Spleen (tissue), 11 donors: ENCODE data around the gene S100A6. TPM values are rescaled to one million over a fixed set of nuclear protein-coding genes. Genes with fewer than 3 reads are reported as not detected.

Source experiments
- DNase-seq: peaks from one replicate; pipeline ENCODE4 v3.0.0-alpha.2; 2020
- H3K27ac ChIP-seq, 8 donors: fragments of 200-600 bp; sonication (generic) in 7 of 8; 1 replicate in 4 of 8; 2 replicates in 4 of 8; pipeline versions ENCODE4 v1.5.0 to v1.8.0; 2016 to 2021; ENCODE audit warnings: inconsistent platforms in 4 of 8, mild to moderate bottlenecking in 4 of 8, moderate library complexity in 1 of 8
- H3K27me3 ChIP-seq, 7 donors: fragments of 200-600 bp; sonication (generic) in 6 of 7; replicated peaks in 1 of 7; 1 replicate in 4 of 7; 2 replicates in 3 of 7; pipeline versions ENCODE4 v1.5.0 to v1.8.0; 2016 to 2021; ENCODE audit warnings: inconsistent platforms in 3 of 7, mild to moderate bottlenecking in 1 of 7
- H3K36me3 ChIP-seq, 6 donors: fragments of 200-600 bp; sonication (generic) in 5 of 6; 1 replicate in 4 of 6; 2 replicates in 2 of 6; pipeline versions ENCODE4 v1.5.0 to v1.8.0; 2016 to 2021; ENCODE audit warnings: inconsistent platforms in 2 of 6
- H3K4me1 ChIP-seq, 6 donors: fragments of 200-600 bp; sonication (generic) in 5 of 6; 1 replicate in 3 of 6; 2 replicates in 3 of 6; pipeline versions ENCODE4 v1.5.0 to v1.8.0; 2016 to 2021; ENCODE audit warnings: inconsistent platforms in 3 of 6
- H3K4me3 ChIP-seq, 8 donors: fragments of 200-600 bp; sonication (generic) in 7 of 8; 1 replicate in 4 of 8; 2 replicates in 4 of 8; pipeline versions ENCODE4 v1.5.0 to v1.8.0; 2016 to 2021; ENCODE audit warnings: inconsistent platforms in 4 of 8, mild to moderate bottlenecking in 4 of 8, moderate library complexity in 2 of 8
- H3K9me3 ChIP-seq, 8 donors: fragments of 200-600 bp; sonication (generic) in 7 of 8; 1 replicate in 4 of 8; 2 replicates in 4 of 8; pipeline versions ENCODE4 v1.5.0 to v1.8.0; 2016 to 2021; ENCODE audit warnings: inconsistent platforms in 4 of 8
- POLR2A ChIP-seq, 3 donors: fragments of 450-650 bp; IDR thresholded peaks; one replicate each; pipeline ENCODE4 v1.5.1; 2017; ENCODE audit warnings: antibody characterized with exemption in 3 of 3, mild to moderate bottlenecking in 1 of 3
- POLR2AphosphoS5 ChIP-seq, 3 donors: sonication (generic); formaldehyde crosslinking; IDR thresholded peaks; one replicate each; pipeline ENCODE4 v1.5.1; 2017; ENCODE audit warnings: antibody characterized with exemption in 3 of 3
- WGBS, 5 donors: extraction: QIAGEN DNeasy Blood & Tissue Kit in 3 of 5; methylation state at CpG; one replicate each; pipeline versions ENCODE4 v1.1.5 to v1.1.7; 2013 to 2018; 5-methylcytosine and 5-hydroxymethylcytosine counted together
- intact Hi-C: fragments of 100-400 bp; cut with DNase I; formaldehyde crosslinking; loops from one replicate; pipeline ENCODE4 v1.15.0; 2023; ENCODE audit warnings: low total_unique reads
- polyA plus RNA-seq, 3 donors: library from polyadenylated mRNA; stranded (reverse); fragments of 200-250 nt; gene quantifications; one replicate each; pipeline ENCODE4 v1.2.1, GENCODE V29; 2013
- total RNA-seq, 7 donors: library from RNA; depleted of rRNA in 3 of 7; stranded (reverse); fragments of >200 nt in 3 of 7; fragmentation: NEBNext Ultra II Directional in 4 of 7; extraction: Animal tissue kit (Norgen Biotek cat#: 25700) in 4 of 7; gene quantifications; one replicate each; pipeline versions ENCODE4 v1.1.0 to v1.2.1, GENCODE V29; 2016 to 2021
- TF ChIP-seq, protein P1 (sequence below), 11 experiments: fragments of 200-600 bp in 7 of 11; fragments of 450-650 bp in 4 of 11; sonication (generic) in 4 of 11; IDR thresholded peaks in 8 of 11; conservative IDR thresholded peaks in 3 of 11; 1 replicate in 7 of 11; 2 replicates in 4 of 11; pipeline versions ENCODE4 v1.4.0 to v1.8.0; 2016 to 2021; ENCODE audit warnings: antibody characterized with exemption in 11 of 11, inconsistent platforms in 4 of 11, mild to moderate bottlenecking in 1 of 11
- donor health status: healthy with polysubstance abuse.
- donor health status: DM: no; HTN: no; CAD: no; lungs with moderate emphysema.
- donor health status: DM: no; HTN: no; CAD: no.
- donor health status: Bipolar disorder and iron deficiency.
- donor health status: healthy.
- donor health status: DM: no; HTN: no; CAD: no.
- donor health status: DM: yes; HTN: yes; CAD: no.

The S100A6 gene
- total and polyA plus RNA-seq, 10 donors, result 121 to 779 (median 226) TPM

DNA sequence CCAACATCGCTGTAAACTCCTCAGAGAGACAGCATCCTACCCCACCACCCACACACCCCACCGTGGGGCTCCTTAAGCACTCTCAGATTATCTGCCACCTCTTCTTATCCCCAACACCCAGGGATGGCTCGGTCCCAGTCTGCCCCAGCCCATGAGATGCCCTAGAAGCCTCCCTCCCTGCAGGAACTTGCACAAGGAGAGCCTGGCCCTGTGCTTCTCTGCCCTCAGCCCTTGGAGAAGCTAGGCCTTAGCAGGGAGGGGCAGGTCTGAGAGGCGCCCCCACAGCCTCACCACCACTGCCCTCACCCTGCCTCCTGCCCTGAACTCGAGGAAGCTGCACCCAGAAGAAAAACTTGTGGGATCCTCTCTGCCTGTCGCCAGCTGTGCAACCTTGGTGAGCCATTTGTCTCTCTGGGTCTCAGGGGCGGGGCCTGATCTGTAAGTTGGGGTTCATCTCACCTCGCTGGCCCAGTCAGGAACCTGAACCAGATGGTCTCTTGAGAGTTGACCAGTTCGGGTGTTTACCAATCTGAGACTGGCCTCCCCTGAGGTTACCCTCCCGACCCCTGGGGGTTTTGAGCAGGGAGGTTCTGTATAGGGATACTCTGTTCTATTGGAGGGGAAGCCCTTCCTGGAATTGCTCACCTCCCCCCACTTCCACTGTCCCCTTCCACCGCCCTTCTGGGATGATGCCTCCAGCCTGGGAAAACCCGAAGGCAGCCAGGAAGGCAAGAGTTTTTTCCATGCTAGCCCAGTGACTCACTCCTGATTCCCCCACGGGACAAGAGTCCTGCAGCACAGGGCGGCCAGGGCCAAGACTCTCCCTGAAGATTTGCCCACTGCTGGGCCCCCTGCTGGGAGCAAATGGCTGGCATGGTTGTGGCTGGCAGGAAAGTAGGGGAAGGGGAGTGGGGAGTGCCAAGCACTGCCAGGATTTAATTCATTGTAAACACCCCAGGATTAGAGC lies 13.2 kb upstream of the S100A6 start, which contains the start of gene S100A3:
Gene S100A3 (minus strand): TSS at position 537 of the 967 bp plus-strand sequence. CDS start 773 bp downstream, outside the sequence.
- H3K36me3 ChIP-seq, result peaks cover 0 to 8% (median 0%) of the 10 kb centered on the region in 6 donors
- TF ChIP-seq POLR2A (IDR thresholded peaks at IDR 0.05) (no peak), POLR2AphosphoS5 (IDR thresholded peaks at IDR 0.05) (no peak)
- TF ChIP-seq, protein P1, sequence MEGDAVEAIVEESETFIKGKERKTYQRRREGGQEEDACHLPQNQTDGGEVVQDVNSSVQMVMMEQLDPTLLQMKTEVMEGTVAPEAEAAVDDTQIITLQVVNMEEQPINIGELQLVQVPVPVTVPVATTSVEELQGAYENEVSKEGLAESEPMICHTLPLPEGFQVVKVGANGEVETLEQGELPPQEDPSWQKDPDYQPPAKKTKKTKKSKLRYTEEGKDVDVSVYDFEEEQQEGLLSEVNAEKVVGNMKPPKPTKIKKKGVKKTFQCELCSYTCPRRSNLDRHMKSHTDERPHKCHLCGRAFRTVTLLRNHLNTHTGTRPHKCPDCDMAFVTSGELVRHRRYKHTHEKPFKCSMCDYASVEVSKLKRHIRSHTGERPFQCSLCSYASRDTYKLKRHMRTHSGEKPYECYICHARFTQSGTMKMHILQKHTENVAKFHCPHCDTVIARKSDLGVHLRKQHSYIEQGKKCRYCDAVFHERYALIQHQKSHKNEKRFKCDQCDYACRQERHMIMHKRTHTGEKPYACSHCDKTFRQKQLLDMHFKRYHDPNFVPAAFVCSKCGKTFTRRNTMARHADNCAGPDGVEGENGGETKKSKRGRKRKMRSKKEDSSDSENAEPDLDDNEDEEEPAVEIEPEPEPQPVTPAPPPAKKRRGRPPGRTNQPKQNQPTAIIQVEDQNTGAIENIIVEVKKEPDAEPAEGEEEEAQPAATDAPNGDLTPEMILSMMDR (IDR thresholded peaks at IDR 0.05 in 8 of 11, conservative IDR thresholded peaks at IDR 0.05 in 3 of 11), result no peak
- WGBS, 5 donors, result 67 to 79% (median 72%) methylated on average over 12 to 14 of the region's 14 CpGs
- no peak within 1 kb of the TSS for H3K4me3 ChIP-seq
- peak; percentile 61 for DNase-seq
- H3K4me1 ChIP-seq, result peaks cover 18 to 88% (median 53%) of the 10 kb centered on the region in 6 donors
- no peaks in the 10 kb centered on the region for H3K27me3 ChIP-seq
- H3K27ac ChIP-seq, result peak within 1 kb of the TSS in 3 of 8 donors; percentile 14 to 50 (median 36)
- H3K9me3 ChIP-seq, result no peaks in the 10 kb centered on the region
- intact Hi-C loops, result no loop called here

DNA sequence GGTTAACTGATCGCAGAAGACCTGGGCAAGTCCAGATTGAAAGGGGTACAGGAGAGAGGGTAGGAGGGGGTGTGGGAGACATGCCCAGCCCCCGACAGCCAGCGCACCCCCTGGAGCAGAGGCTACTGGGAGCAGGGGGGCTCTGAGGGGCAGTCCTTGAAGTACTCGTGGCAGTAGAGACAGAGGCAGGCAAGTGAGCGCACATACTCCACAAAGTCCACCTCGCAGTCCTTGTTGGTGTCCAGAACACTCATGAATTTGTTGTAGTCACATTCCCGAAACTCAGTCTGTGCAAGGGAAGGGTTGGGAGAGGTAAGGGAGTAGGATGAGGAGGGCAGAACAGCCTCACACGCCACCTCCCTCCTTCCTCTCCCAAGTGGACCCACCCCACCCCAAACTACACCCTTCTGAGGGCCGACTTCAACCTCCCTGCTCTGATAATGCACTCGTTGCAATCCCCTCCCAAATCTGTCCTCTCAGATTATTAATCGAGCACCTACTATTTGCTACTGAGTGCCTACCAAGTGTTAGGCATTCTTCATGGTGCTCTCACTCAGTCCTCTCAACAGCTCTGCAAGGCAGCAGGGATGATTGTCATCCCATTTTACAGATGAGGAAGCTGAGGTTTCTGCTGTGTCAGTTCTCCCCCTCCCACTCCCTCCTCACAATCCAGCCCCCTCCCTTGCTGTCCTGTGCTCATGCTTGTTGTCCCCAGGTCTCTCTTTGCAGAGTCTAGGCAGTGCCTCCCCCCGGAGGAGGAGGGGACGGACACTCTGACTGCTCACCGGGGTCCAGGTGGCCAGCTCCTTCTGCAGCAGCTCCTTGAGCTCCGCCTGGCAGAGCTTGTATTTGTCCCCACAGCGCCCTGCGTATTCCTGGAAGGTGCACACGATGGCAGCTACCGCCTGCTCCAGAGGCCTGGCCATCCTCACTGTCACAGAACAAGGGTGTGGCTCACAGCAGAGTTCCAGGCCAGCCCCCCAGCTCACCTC lies 12.1 kb upstream of the S100A6 start:
- WGBS, 5 donors, result 91 to 97% (median 93%) methylated on average over 16 to 19 of the region's 19 CpGs
- TF ChIP-seq, protein P1 (IDR thresholded peaks at IDR 0.05 in 8 of 11, conservative IDR thresholded peaks at IDR 0.05 in 3 of 11), result no peak
- no peak for TF ChIP-seq POLR2AphosphoS5 (IDR thresholded peaks at IDR 0.05)
- TF ChIP-seq POLR2A (IDR thresholded peaks at IDR 0.05), result no peak
- H3K27ac ChIP-seq, result peak overlapping the region in 1 of 8 donors; percentile 93
- H3K27me3 ChIP-seq, result no peaks in the 10 kb centered on the region
- H3K4me1 ChIP-seq, result peaks cover 18 to 88% (median 61%) of the 10 kb centered on the region in 6 donors
- H3K4me3 ChIP-seq, result no peak overlapping the region
- H3K36me3 ChIP-seq, result peaks cover 0 to 20% (median 0%) of the 10 kb centered on the region in 6 donors
- peak; percentile 63 for DNase-seq
- intact Hi-C loops, result no loop called here
- H3K9me3 ChIP-seq, result no peaks in the 10 kb centered on the region

DNA sequence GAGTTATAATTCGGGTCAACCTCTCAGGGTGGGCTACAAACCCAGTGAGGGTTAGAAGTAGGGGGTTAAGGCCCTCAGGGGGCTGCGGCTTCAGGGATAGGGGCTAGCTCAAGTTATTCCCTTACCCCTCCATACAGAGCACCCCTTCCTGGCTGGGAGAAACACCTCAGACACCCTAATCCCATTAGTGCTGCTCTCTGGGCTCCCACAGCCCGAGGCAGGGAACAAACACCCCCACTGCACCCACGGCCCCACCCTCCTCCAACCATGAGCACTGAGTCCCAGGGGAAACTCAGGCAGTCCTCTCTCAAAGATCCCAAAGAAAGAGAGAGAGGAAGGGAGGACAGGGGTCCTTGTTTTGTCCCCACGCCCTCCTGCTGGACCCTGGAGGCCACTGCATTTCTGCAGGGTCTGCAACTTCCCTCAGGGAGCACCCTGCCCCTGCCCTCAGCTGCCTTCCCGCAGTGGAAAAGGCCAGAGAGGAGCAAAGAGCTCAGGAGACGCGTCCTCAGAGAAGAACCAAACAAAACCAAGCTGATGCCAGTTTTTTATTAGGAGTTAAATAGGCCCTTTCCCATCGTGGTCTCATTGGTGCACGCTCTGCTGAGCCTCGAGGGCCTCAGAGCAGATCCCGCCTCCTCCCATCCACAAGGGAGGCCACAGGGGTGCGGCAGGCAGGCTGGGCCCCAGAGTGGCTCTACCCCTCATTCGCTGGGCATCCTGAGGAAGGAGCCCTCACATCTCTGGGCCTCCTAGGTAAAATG lies 11.2 kb upstream of the S100A6 start:
- TF ChIP-seq, protein P1 (IDR thresholded peaks at IDR 0.05 in 8 of 11, conservative IDR thresholded peaks at IDR 0.05 in 3 of 11), result no peak
- TF ChIP-seq POLR2A (IDR thresholded peaks at IDR 0.05) (no peak), POLR2AphosphoS5 (IDR thresholded peaks at IDR 0.05) (no peak)
- Histone ChIP-seq H3K27ac (peak overlapping the region in 4 of 8 donors; percentile 84 to 93 (median 90)), H3K4me3 (no peak overlapping the region), H3K36me3 (peaks cover 0 to 26% (median 0%) of the 10 kb centered on the region in 6 donors), H3K4me1 (peaks cover 24 to 97% (median 69%) of the 10 kb centered on the region in 6 donors), H3K27me3 (no peaks in the 10 kb centered on the region), H3K9me3 (no peaks in the 10 kb centered on the region)
- intact Hi-C loops, result no loop called here
- peak; percentile 68 for DNase-seq
- WGBS, 5 donors, result 79 to 90% (median 83%) methylated on average over 13 to 14 of the region's 14 CpGs
